ENCODE results near the gene PALM3. TPM values are rescaled to one million over a fixed set of nuclear protein-coding genes. Genes with fewer than 3 reads are reported as not detected.
A peak's percentile ranks its signal among the peaks of the same experiment; 100 is the strongest.
"Not testable (repeated sequence)": the region's sequence is repeated elsewhere in the genome, so short reads cannot be mapped to it uniquely, and the experiment has no call there.

PALM3 gene
- total RNA-seq, 2 experiments from 2014 or later = not detected

- H3K4me3 Mint-ChIP-seq = no peak overlapping the region
- no peak for DNase-seq
- peaks cover 34% of the 10 kb centered on the region for H3K36me3 Mint-ChIP-seq (ENCODE audit: low read depth)
- POLR2A ChIA-PET = interaction anchor here (0.8 kb wide), 1 partner anchor 84 kb away, joined by 3 read pairs; no protein-coding TSS in a partner anchor
- no peak overlapping the region for H3K27ac Mint-ChIP-seq
- peaks cover 14% of the 10 kb centered on the region for H3K4me1 Mint-ChIP-seq
- peaks cover 19% of the 10 kb centered on the region for H3K27me3 Mint-ChIP-seq
- CTCF ChIA-PET = interaction anchor here (1.2 kb wide), 1 partner anchor 18 kb away, joined by 3 read pairs; no protein-coding TSS in a partner anchor
- H3K9me3 Mint-ChIP-seq = no peaks in the 10 kb centered on the region
Measured at GRCh38 chr19:14054099-14054498, 7.8 kb downstream of the PALM3 start.

DNA sequence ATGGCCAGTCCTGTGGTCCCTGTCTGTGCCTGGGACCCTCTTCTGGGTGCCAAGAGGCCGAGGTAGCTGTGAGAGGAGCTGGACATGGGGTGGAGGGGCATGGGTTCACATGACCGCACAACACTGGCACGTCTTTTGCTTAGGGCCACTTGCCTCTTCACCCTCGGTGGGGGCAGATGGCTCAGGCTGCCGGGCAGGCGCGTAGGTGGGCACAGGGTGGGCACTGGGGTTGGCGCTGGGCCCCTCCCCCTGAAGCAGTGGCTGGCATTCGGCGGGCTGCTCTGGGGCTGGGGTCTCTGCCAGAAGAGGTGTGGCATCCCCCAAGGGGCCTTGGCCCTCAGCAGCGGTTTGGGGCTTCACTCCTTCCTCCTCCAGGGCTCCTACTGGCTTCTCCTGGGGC, 8.4 kb downstream of the PALM3 start:
- H3K27me3 Mint-ChIP-seq = peaks cover 14% of the 10 kb centered on the region
- no peak overlapping the region for H3K27ac Mint-ChIP-seq
- H3K4me1 Mint-ChIP-seq = peaks cover 9% of the 10 kb centered on the region
- CTCF ChIA-PET = interaction anchor here (1.2 to 1.8 kb wide), 4 partner anchors 10 to 83 kb away, joined by 3 to 7 read pairs (median 4); partner anchors contain the start of genes ASF1B and MISP3
- no peak overlapping the region for H3K4me3 Mint-ChIP-seq
- no peaks in the 10 kb centered on the region for H3K9me3 Mint-ChIP-seq
- H3K36me3 Mint-ChIP-seq (ENCODE audit: low read depth) = peaks cover 40% of the 10 kb centered on the region
- POLR2A ChIA-PET = interaction anchor here (1.0 kb wide), 1 partner anchor 13 kb away, joined by 5 read pairs; no protein-coding TSS in a partner anchor
- DNase-seq = no peak

GRCh38 chr19:14053032-14053431, 8.8 kb downstream of the PALM3 start:
- Mint-ChIP-seq H3K4me1 (peaks cover 6% of the 10 kb centered on the region), H3K36me3 (ENCODE audit: low read depth) (peaks cover 44% of the 10 kb centered on the region), H3K27ac (no peak overlapping the region), H3K4me3 (no peak overlapping the region), H3K9me3 (no peaks in the 10 kb centered on the region), H3K27me3 (peaks cover 9% of the 10 kb centered on the region)
- ChIA-PET POLR2A (interaction anchor here (1.0 kb wide), 1 partner anchor 13 kb away, joined by 5 read pairs; no protein-coding TSS in a partner anchor), CTCF (interaction anchor here (1.3 to 1.8 kb wide), 3 partner anchors 10 to 83 kb away, joined by 3 to 7 read pairs (median 5); partner anchors contain the start of genes ASF1B and MISP3)
- DNase-seq = no peak

DNA sequence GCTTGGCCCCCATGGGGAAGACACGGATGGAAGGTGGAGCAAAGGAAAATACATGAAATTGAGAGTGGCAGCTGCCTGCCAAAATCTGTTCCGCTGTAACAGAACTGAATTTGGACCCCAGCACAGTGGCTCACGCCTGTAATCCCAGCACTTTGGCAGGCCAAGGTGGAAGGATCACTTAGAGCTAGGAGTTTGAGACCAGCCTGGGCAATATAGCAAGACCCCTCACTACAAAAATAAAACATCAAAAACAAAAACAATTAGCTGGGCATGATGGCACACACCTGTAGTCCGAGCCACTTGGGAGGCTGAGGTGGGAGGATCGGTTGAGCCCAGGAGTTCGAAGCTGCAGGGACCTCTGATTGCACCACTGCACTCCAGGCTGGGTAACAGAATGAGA, 9.4 kb downstream of the PALM3 start:
- Mint-ChIP-seq H3K4me1 (peaks cover 2% of the 10 kb centered on the region), H3K4me3 (no peak overlapping the region), H3K36me3 (ENCODE audit: low read depth) (peaks cover 44% of the 10 kb centered on the region), H3K27me3 (peaks cover 4% of the 10 kb centered on the region), H3K27ac (no peak overlapping the region), H3K9me3 (no peaks in the 10 kb centered on the region)
- CTCF ChIA-PET = interaction anchor here (1.3 to 1.8 kb wide), 3 partner anchors 9 to 84 kb away, joined by 3 to 7 read pairs (median 5); partner anchors contain the start of genes ASF1B and MISP3
- DNase-seq = no peak
- POLR2A ChIA-PET = interaction anchor here (1.0 kb wide), 2 partner anchors 12 to 21 kb away, joined by 4 to 5 read pairs; partner anchors contain the start of gene IL27RA

GRCh38 chr19:14051980-14052379, 9.9 kb downstream of the PALM3 start:
- POLR2A ChIA-PET = interaction anchor here (1.0 to 1.2 kb wide), 2 partner anchors 8 to 20 kb away, joined by 3 to 4 read pairs; partner anchors contain the start of gene IL27RA
- no peak overlapping the region for H3K27ac Mint-ChIP-seq

GRCh38 chr19:14050961-14051360, 10.9 kb downstream of the PALM3 start:
- H3K4me3 Mint-ChIP-seq, H3K4me1 Mint-ChIP-seq, H3K27ac Mint-ChIP-seq, H3K27me3 Mint-ChIP-seq, H3K9me3 Mint-ChIP-seq, DNase-seq: not testable (repeated sequence)
- H3K36me3 Mint-ChIP-seq (ENCODE audit: low read depth) = peaks cover 54% of the 10 kb centered on the region
- ChIA-PET CTCF (interaction anchor here (1.0 to 4.1 kb wide), 3 partner anchors 9 to 23 kb away, joined by 3 to 37 read pairs (median 3); no protein-coding TSS in a partner anchor), POLR2A (interaction anchor here (1.2 to 1.3 kb wide), 3 partner anchors 9 to 65 kb away, joined by 3 read pairs; no protein-coding TSS in a partner anchor)

More at GRCh38 chr19:14051980-14052379, 9.9 kb downstream of the PALM3 start:
- CTCF ChIA-PET = interaction anchor here (1.3 to 1.8 kb wide), 3 partner anchors 9 to 84 kb away, joined by 3 to 7 read pairs (median 5); partner anchors contain the start of genes ASF1B and MISP3
- Mint-ChIP-seq H3K27me3 (peaks cover 3% of the 10 kb centered on the region), H3K4me1 (peaks cover 2% of the 10 kb centered on the region), H3K9me3 (no peaks in the 10 kb centered on the region), H3K36me3 (ENCODE audit: low read depth) (peaks cover 45% of the 10 kb centered on the region), H3K4me3 (no peak overlapping the region)
- DNase-seq = no peak

DNA sequence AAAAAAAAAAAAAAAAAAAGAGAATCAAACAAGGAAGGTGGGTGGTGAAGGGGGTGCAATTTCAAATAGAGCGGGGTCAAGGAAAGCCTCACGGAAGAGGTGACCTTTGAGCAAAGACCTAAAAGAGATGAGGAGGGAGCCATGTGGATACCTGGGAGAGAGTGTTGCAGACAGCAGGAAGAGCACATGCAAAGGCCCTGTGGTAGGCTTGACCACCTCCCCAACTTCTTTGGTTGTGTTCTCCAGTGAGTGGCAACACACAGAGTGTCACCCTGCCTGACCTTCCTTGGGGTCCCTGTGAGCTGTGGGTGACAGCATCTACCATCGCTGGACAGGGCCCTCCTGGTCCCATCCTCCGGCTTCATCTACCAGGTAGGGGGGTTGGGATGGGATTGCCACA, 11.4 kb downstream of the PALM3 start:
- Mint-ChIP-seq H3K9me3 (no peaks in the 10 kb centered on the region), H3K4me3 (no peak overlapping the region), H3K36me3 (ENCODE audit: low read depth) (peaks cover 56% of the 10 kb centered on the region), H3K4me1 (peaks cover 2% of the 10 kb centered on the region), H3K27me3 (no peaks in the 10 kb centered on the region), H3K27ac (no peak overlapping the region)
- ChIA-PET POLR2A (interaction anchor here (0.9 to 1.3 kb wide), 3 partner anchors 8 to 65 kb away, joined by 3 read pairs; no protein-coding TSS in a partner anchor), CTCF (interaction anchor here (1.0 to 4.1 kb wide), 3 partner anchors 10 to 24 kb away, joined by 3 to 37 read pairs (median 3); no protein-coding TSS in a partner anchor)
- no peak for DNase-seq

DNA sequence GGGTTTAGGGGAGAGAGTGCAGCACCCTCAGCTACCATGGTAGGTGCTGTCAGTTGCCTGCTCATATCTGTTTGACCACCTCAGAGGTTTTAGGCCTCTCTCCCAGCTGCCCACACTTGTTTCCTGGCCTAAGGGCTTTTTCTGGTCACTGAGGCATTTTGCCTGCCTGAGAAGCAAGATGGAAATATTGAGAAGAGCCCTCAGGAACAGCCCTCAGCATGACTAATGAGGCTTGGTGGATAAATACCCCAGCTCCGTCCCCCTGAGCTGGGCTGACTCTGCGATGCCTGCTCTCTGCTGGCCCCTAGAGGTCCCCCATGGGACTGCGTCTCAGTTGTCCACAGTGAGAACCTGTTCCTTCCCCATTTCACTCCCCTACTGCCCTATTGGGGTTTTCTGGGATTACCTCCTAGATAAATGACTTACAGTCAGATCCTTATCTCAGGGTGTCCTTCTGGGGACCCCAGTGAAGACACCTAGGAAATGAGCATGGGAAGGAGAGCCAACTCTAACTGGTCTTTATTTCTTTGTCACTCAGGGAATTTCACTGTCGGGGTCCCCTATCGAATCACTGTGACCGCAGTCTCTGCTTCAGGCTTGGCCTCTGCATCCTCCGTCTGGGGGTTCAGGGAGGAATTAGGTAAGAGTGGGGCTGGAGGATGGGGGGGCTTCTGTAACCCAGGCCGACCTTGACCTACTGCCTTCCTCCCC, 13.3 kb downstream of the PALM3 start:
- no peaks in the 10 kb centered on the region for H3K27me3 Mint-ChIP-seq
- ChIA-PET CTCF (interaction anchor here (0.6 to 4.1 kb wide), 12 partner anchors 11 to 169 kb away, joined by 3 to 37 read pairs (median 4); partner anchors contain the start of gene DCAF15), POLR2A (interaction anchor here (1.0 to 1.1 kb wide), 3 partner anchors 8 to 87 kb away, joined by 3 read pairs; no protein-coding TSS in a partner anchor)
- H3K4me3 Mint-ChIP-seq = no peak overlapping the region
- DNase-seq = peak; percentile 75
- H3K36me3 Mint-ChIP-seq (ENCODE audit: low read depth) = peaks cover 55% of the 10 kb centered on the region
- no peaks in the 10 kb centered on the region for H3K9me3 Mint-ChIP-seq
- H3K27ac Mint-ChIP-seq = no peak overlapping the region
- H3K4me1 Mint-ChIP-seq = peaks cover 2% of the 10 kb centered on the region

GRCh38 chr19:14047866-14048265, 14.0 kb downstream of the PALM3 start:
- POLR2A ChIA-PET = interaction anchor here (1.0 to 1.1 kb wide), 3 partner anchors 9 to 86 kb away, joined by 3 read pairs; no protein-coding TSS in a partner anchor

DNA sequence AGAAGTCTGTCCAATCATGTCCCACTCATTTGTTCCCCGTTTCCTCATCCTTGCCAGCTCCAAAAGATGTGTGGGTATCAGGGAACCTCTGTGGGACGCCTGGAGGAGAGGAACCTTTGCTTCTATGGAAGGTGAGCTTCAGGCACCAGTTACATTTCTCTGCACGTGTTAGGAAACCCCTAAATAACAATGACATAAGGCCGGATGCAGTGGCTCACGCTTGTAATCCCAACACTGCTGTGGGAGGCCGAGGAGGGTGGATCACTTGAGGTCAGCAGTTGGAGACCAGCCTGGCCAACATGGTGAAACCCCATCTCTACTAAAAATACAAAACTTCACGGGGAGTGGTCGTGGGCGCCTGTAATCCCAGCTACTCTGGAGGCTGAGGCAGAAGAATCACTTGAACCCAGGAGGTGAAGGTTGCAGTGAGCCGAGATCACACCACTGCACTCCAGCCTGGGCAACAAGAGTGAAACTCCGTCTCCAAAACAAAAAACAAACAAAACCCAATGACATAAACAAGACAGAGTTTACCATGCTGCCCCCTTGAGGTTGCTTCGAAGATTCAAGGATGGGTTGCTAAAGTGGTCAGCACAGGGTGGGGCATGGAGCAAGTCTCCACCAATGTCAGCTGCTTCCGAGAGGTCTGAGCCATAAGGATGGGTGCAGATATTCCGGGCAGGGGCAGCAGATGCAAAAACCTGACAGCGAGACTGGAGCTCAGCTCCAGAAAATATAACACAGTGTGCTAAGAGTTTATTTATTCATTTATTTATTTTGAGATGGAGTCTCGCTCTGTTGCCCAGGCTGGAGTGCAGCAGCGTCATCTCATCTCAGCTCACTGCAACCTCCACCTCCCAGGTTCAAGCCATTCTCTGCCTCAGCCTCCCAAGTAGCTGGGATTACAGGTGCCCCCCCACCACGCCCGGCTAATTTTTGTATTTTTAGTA, 18.9 kb downstream of the PALM3 start:
- H3K4me3 Mint-ChIP-seq, H3K27me3 Mint-ChIP-seq, H3K9me3 Mint-ChIP-seq: not testable (repeated sequence)
- DNase-seq = peak; percentile 57
- H3K27ac Mint-ChIP-seq = peak overlapping the region; percentile 75
- CTCF ChIA-PET = interaction anchor here (1.0 to 4.1 kb wide), 11 partner anchors 10 to 162 kb away, joined by 3 to 26 read pairs (median 5); partner anchors contain the start of gene IL27RA
- H3K4me1 Mint-ChIP-seq = peaks cover 14% of the 10 kb centered on the region
- peaks cover 47% of the 10 kb centered on the region for H3K36me3 Mint-ChIP-seq (ENCODE audit: low read depth)
- POLR2A ChIA-PET = interaction anchor here (0.6 to 2.1 kb wide), 3 partner anchors 11 to 209 kb away, joined by 3 to 13 read pairs (median 3); partner anchors contain the start of gene IL27RA

More at GRCh38 chr19:14047866-14048265, 14.0 kb downstream of the PALM3 start:
- H3K36me3 Mint-ChIP-seq (ENCODE audit: low read depth) = peaks cover 55% of the 10 kb centered on the region
- not testable (repeated sequence) for H3K27ac Mint-ChIP-seq, H3K27me3 Mint-ChIP-seq, DNase-seq, H3K9me3 Mint-ChIP-seq, H3K4me3 Mint-ChIP-seq, H3K4me1 Mint-ChIP-seq
- CTCF ChIA-PET = interaction anchor here (0.6 to 4.1 kb wide), 11 partner anchors 12 to 168 kb away, joined by 3 to 37 read pairs (median 5); partner anchors contain the start of gene DCAF15

DNA sequence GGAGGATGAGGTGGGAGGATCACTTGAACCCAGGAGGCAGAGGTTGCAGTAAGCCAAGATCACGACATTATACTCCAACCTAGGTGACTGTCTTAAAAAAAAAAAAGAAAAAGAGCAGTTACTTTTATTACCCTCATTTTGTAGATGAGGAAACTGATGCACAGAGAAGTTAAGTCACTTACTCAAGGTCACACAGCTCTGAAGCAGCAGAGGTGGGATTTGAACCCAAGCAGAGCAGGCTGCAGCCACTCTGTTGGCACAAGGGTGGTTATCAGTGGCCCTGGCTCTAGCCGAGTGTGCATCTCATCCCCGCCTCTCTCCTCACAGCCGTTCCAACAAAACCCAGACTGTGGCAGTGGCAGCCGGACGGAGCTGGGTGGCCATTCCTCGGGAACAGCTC, 22.7 kb downstream of the PALM3 start:
- Mint-ChIP-seq H3K27ac (no peak overlapping the region), H3K4me1 (peaks cover 22% of the 10 kb centered on the region), H3K4me3 (no peak overlapping the region), H3K36me3 (ENCODE audit: low read depth) (peaks cover 44% of the 10 kb centered on the region), H3K27me3 (no peaks in the 10 kb centered on the region), H3K9me3 (no peaks in the 10 kb centered on the region)
- ChIA-PET CTCF (no interaction called here), POLR2A (interaction anchor here (1.2 kb wide), 1 partner anchor 12 kb away, joined by 3 read pairs; no protein-coding TSS in a partner anchor)
- no peak for DNase-seq

DNA sequence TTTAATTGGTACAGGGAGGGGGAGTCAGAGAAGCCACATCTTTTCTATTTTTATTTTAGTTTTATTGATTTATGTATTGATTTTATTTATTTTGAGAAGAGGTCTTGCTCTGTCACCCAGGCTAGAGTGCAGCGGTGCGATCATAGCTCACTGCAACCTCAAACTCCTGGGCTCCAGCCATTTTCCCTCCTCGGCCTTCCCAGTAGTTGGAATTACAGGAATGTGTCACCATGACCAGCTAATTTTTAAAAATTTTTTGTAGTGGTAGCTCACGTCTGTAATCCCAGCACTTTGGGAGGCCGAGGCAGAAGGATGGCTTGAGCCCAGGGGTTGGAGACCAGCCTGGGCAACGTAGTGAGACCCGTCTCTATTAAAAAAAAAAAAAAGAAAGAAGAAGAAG, 26.2 kb downstream of the PALM3 start:
- H3K9me3 Mint-ChIP-seq = no peaks in the 10 kb centered on the region
- no peak overlapping the region for H3K4me3 Mint-ChIP-seq
- CTCF ChIA-PET = interaction anchor here (1.0 to 1.4 kb wide), 2 partner anchors 19 to 23 kb away, joined by 3 read pairs; no protein-coding TSS in a partner anchor
- no peaks in the 10 kb centered on the region for H3K27me3 Mint-ChIP-seq
- POLR2A ChIA-PET = no interaction called here
- H3K4me1 Mint-ChIP-seq = peaks cover 24% of the 10 kb centered on the region
- no peak overlapping the region for H3K27ac Mint-ChIP-seq
- DNase-seq = no peak
- peaks cover 41% of the 10 kb centered on the region for H3K36me3 Mint-ChIP-seq (ENCODE audit: low read depth)
